Breast epithelium (tissue), 3 donors: ENCODE measurements around the gene RELCH.

Source experiments
- CTCF ChIP-seq, 3 donors: fragments of 450-650 bp; IDR thresholded peaks; one replicate each; pipeline ENCODE4 v1.5.1; 2016 to 2017; ENCODE audit warnings: antibody characterized with exemption in 3 of 3, mild to moderate bottlenecking in 3 of 3, moderate library complexity in 3 of 3
- POLR2A ChIP-seq: fragments of 450-650 bp; IDR thresholded peaks from one replicate; pipeline ENCODE4 v1.6.1; 2016; ENCODE audit warnings: antibody characterized with exemption, mild to moderate bottlenecking, moderate library complexity
- POLR2AphosphoS5 ChIP-seq, 3 donors: sonication (generic); formaldehyde crosslinking; IDR thresholded peaks; one replicate each; pipeline ENCODE4 v1.6.1; 2017; ENCODE audit warnings: antibody characterized with exemption in 3 of 3

- TF ChIP-seq CTCF (IDR thresholded peaks at IDR 0.05) (no peak), POLR2A (no peak), POLR2AphosphoS5 (IDR thresholded peaks at IDR 0.05) (no peak)
Measured at GRCh38 chr18:62339106-62339988, 152.3 kb downstream of the RELCH start.
